ENCODE results near the gene TOP1. TPM values are rescaled to one million over a fixed set of nuclear protein-coding genes. Genes with fewer than 3 reads are reported as not detected.

Gene TOP1
- total RNA-seq, 1 experiment from 2014 or later: 81.8 TPM

DNA sequence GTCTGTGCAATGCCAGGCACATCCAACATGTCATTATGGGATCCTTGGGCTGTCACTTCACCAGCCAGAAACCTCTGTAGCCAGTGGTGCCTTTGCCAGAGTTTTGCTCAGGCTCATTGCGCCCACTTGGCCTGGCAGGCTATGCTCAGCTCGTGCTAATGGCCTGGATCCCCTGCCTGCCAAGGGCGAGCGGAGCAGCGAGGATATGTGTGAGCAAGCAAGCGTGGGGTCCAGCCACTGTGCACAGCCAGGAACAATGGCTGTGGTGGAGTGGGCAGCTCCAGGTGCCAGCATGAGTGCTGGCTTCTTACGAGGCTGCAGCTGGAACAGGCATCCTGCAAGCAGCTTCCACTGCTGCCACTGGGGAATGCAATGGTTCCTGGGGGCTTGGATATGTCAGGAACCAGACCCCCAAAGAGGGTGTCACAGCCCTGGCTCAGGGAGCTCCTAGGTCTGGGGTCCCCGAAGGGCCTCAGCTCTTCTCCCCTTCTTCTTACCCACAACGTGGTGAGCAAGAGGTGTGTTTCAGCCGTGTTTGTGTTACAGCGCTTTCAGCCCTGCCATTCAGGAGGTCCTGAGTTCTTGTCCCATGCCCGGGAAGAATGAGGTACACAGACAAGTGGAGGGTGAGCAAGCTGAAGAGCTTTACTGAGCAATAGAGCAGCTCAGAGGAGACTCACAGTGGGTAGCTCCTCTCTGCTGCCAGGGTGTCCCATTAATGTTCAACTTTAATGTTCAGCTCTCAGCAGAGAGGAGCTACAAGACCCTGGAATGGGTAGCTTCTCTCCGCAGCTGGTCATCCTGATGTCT is 22.3 kb upstream of the TOP1 start:
- POLR2A ChIA-PET: no interaction called here
- Mint-ChIP-seq H3K4me3 (no peak overlapping the region), H3K27ac (no peak overlapping the region), H3K36me3 (peaks cover 14% of the 10 kb centered on the region), H3K9me3 (peaks cover 26% of the 10 kb centered on the region), H3K27me3 (ENCODE audit: low read depth) (peaks cover 10% of the 10 kb centered on the region), H3K4me1 (peaks cover 21% of the 10 kb centered on the region)
- CTCF ChIA-PET: interaction anchor here (0.8 to 2.0 kb wide), 2 partner anchors 16 to 89 kb away, joined by 3 to 12 read pairs; no protein-coding TSS in a partner anchor
- no peak for ATAC-seq
- DNase-seq (ENCODE audit: low spot score): no peak
- TF ChIP-seq MYBL2 (CRISPR knock-in tag; IDR thresholded peaks at IDR 0.05) (no peak), OVOL2 (CRISPR knock-in tag; IDR thresholded peaks at IDR 0.05; ENCODE audit: borderline replicate concordance) (no peak), ZNF317 (CRISPR knock-in tag; IDR thresholded peaks at IDR 0.05; ENCODE audit: borderline replicate concordance, low read depth) (no peak), HMGA2 (CRISPR knock-in tag; IDR thresholded peaks at IDR 0.05) (no peak), TCF7 (CRISPR knock-in tag; IDR thresholded peaks at IDR 0.05; ENCODE audit: low read depth) (no peak), FOXK1 (CRISPR knock-in tag; IDR thresholded peaks at IDR 0.05) (no peak), PRRX2 (CRISPR knock-in tag; IDR thresholded peaks at IDR 0.05) (no peak), JUN (CRISPR knock-in tag; IDR thresholded peaks at IDR 0.05) (no peak), SOX15 (CRISPR knock-in tag; IDR thresholded peaks at IDR 0.05) (no peak), GRHL2 (CRISPR knock-in tag; IDR thresholded peaks at IDR 0.05; ENCODE audit: insufficient replicate concordance, severe bottlenecking) (no peak), ZNF423 (CRISPR knock-in tag; IDR thresholded peaks at IDR 0.05) (no peak), ZNF121 (CRISPR knock-in tag; IDR thresholded peaks at IDR 0.05) (no peak)
- TF ChIP-seq, protein P1, sequence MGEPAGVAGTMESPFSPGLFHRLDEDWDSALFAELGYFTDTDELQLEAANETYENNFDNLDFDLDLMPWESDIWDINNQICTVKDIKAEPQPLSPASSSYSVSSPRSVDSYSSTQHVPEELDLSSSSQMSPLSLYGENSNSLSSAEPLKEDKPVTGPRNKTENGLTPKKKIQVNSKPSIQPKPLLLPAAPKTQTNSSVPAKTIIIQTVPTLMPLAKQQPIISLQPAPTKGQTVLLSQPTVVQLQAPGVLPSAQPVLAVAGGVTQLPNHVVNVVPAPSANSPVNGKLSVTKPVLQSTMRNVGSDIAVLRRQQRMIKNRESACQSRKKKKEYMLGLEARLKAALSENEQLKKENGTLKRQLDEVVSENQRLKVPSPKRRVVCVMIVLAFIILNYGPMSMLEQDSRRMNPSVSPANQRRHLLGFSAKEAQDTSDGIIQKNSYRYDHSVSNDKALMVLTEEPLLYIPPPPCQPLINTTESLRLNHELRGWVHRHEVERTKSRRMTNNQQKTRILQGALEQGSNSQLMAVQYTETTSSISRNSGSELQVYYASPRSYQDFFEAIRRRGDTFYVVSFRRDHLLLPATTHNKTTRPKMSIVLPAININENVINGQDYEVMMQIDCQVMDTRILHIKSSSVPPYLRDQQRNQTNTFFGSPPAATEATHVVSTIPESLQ (CRISPR knock-in tag; IDR thresholded peaks at IDR 0.05): no peak
- TF ChIP-seq, protein P2, sequence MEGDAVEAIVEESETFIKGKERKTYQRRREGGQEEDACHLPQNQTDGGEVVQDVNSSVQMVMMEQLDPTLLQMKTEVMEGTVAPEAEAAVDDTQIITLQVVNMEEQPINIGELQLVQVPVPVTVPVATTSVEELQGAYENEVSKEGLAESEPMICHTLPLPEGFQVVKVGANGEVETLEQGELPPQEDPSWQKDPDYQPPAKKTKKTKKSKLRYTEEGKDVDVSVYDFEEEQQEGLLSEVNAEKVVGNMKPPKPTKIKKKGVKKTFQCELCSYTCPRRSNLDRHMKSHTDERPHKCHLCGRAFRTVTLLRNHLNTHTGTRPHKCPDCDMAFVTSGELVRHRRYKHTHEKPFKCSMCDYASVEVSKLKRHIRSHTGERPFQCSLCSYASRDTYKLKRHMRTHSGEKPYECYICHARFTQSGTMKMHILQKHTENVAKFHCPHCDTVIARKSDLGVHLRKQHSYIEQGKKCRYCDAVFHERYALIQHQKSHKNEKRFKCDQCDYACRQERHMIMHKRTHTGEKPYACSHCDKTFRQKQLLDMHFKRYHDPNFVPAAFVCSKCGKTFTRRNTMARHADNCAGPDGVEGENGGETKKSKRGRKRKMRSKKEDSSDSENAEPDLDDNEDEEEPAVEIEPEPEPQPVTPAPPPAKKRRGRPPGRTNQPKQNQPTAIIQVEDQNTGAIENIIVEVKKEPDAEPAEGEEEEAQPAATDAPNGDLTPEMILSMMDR (IDR thresholded peaks at IDR 0.05): no peak
- TF ChIP-seq, protein P3, sequence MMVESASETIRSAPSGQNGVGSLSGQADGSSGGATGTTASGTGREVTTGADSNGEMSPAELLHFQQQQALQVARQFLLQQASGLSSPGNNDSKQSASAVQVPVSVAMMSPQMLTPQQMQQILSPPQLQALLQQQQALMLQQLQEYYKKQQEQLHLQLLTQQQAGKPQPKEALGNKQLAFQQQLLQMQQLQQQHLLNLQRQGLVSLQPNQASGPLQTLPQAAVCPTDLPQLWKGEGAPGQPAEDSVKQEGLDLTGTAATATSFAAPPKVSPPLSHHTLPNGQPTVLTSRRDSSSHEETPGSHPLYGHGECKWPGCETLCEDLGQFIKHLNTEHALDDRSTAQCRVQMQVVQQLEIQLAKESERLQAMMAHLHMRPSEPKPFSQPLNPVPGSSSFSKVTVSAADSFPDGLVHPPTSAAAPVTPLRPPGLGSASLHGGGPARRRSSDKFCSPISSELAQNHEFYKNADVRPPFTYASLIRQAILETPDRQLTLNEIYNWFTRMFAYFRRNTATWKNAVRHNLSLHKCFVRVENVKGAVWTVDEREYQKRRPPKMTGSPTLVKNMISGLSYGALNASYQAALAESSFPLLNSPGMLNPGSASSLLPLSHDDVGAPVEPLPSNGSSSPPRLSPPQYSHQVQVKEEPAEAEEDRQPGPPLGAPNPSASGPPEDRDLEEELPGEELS (CRISPR knock-in tag; IDR thresholded peaks at IDR 0.05): no peak
- TF ChIP-seq, protein P4, sequence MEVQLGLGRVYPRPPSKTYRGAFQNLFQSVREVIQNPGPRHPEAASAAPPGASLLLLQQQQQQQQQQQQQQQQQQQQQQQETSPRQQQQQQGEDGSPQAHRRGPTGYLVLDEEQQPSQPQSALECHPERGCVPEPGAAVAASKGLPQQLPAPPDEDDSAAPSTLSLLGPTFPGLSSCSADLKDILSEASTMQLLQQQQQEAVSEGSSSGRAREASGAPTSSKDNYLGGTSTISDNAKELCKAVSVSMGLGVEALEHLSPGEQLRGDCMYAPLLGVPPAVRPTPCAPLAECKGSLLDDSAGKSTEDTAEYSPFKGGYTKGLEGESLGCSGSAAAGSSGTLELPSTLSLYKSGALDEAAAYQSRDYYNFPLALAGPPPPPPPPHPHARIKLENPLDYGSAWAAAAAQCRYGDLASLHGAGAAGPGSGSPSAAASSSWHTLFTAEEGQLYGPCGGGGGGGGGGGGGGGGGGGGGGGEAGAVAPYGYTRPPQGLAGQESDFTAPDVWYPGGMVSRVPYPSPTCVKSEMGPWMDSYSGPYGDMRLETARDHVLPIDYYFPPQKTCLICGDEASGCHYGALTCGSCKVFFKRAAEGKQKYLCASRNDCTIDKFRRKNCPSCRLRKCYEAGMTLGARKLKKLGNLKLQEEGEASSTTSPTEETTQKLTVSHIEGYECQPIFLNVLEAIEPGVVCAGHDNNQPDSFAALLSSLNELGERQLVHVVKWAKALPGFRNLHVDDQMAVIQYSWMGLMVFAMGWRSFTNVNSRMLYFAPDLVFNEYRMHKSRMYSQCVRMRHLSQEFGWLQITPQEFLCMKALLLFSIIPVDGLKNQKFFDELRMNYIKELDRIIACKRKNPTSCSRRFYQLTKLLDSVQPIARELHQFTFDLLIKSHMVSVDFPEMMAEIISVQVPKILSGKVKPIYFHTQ (CRISPR knock-in tag; IDR thresholded peaks at IDR 0.05): no peak

DNA sequence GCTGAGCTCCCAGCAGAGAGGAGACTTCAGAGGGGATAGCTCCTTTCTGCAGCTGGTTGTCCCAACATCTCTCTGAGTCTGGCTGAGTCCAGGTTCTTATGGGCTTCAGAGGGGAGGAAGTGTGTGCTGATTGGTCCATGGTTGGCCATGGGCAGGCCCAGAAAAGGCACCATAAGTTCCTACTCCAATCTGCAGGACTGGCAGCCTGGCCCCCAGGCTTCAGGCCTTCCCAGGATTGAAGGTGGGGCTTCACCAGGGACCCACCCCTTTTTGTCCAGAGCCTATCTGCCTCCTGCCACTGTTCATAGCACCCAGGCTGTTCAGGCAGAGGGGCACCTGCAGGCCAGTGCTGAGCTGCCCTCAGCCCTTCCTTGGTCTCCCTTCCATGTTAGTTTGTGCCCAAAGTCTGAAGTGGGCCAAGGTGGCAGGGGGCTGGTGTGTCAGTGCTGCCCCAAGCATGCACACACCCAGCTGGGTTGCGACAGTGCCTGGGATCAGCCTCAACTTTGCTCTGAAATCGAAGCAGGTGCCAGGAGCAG is 21.6 kb upstream of the TOP1 start:
- no peak overlapping the region for H3K27ac Mint-ChIP-seq
- ChIA-PET CTCF (interaction anchor here (0.6 to 2.0 kb wide), 2 partner anchors 16 to 34 kb away, joined by 3 to 12 read pairs; no protein-coding TSS in a partner anchor), POLR2A (no interaction called here)
- no peak overlapping the region for H3K4me3 Mint-ChIP-seq
- ATAC-seq: no peak
- peaks cover 10% of the 10 kb centered on the region for H3K27me3 Mint-ChIP-seq (ENCODE audit: low read depth)
- H3K9me3 Mint-ChIP-seq: peaks cover 26% of the 10 kb centered on the region
- peaks cover 24% of the 10 kb centered on the region for H3K4me1 Mint-ChIP-seq
- TF ChIP-seq, protein P5, sequence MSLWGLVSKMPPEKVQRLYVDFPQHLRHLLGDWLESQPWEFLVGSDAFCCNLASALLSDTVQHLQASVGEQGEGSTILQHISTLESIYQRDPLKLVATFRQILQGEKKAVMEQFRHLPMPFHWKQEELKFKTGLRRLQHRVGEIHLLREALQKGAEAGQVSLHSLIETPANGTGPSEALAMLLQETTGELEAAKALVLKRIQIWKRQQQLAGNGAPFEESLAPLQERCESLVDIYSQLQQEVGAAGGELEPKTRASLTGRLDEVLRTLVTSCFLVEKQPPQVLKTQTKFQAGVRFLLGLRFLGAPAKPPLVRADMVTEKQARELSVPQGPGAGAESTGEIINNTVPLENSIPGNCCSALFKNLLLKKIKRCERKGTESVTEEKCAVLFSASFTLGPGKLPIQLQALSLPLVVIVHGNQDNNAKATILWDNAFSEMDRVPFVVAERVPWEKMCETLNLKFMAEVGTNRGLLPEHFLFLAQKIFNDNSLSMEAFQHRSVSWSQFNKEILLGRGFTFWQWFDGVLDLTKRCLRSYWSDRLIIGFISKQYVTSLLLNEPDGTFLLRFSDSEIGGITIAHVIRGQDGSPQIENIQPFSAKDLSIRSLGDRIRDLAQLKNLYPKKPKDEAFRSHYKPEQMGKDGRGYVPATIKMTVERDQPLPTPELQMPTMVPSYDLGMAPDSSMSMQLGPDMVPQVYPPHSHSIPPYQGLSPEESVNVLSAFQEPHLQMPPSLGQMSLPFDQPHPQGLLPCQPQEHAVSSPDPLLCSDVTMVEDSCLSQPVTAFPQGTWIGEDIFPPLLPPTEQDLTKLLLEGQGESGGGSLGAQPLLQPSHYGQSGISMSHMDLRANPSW (CRISPR knock-in tag; conservative IDR thresholded peaks at IDR 0.05; ENCODE audit: low read depth): no peak
- TF ChIP-seq PRRX2 (CRISPR knock-in tag; IDR thresholded peaks at IDR 0.05) (no peak), FOXP1 (CRISPR knock-in tag; IDR thresholded peaks at IDR 0.05; ENCODE audit: borderline replicate concordance) (no peak), FOXK1 (CRISPR knock-in tag; IDR thresholded peaks at IDR 0.05) (no peak)
- TF ChIP-seq, protein P6, sequence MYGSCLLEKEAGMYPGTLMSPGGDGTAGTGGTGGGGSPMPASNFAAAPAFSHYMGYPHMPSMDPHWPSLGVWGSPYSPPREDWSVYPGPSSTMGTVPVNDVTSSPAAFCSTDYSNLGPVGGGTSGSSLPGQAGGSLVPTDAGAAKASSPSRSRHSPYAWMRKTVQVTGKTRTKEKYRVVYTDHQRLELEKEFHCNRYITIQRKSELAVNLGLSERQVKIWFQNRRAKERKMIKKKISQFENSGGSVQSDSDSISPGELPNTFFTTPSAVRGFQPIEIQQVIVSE (CRISPR knock-in tag; IDR thresholded peaks at IDR 0.05; ENCODE audit: borderline replicate concordance): no peak
- TF ChIP-seq, protein P7, sequence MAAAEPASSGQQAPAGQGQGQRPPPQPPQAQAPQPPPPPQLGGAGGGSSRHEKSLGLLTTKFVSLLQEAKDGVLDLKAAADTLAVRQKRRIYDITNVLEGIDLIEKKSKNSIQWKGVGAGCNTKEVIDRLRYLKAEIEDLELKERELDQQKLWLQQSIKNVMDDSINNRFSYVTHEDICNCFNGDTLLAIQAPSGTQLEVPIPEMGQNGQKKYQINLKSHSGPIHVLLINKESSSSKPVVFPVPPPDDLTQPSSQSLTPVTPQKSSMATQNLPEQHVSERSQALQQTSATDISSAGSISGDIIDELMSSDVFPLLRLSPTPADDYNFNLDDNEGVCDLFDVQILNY (CRISPR knock-in tag; IDR thresholded peaks at IDR 0.05): no peak
- DNase-seq (ENCODE audit: low spot score): no peak
- H3K36me3 Mint-ChIP-seq: peaks cover 14% of the 10 kb centered on the region

Measured in WTC11 (cell line).